Gastrocnemius medialis (tissue), 4 donors: ENCODE results near the gene HSD17B3. TPM values are rescaled to one million over a fixed set of nuclear protein-coding genes. Genes with fewer than 3 reads are reported as not detected.

Experiments used
- ATAC-seq, 2 donors: fragments of 150-250 bp; one replicate each; pipeline ENCODE4 v1.9.1; 2016
- DNase-seq, 2 donors: peaks; one replicate each; pipeline ENCODE4 v3.0.0-alpha.2; 2019
- H3K27ac ChIP-seq, 4 donors: fragments of 200-600 bp; sonication (generic); 1 replicate in 1 of 4; 2 replicates in 3 of 4; pipeline ENCODE4 v1.5.1; 2016 to 2018; ENCODE audit warnings: mild to moderate bottlenecking in 2 of 4, moderate library complexity in 1 of 4
- H3K27me3 ChIP-seq, 3 donors: fragments of 200-600 bp; sonication (generic) in 2 of 3; 1 replicate in 1 of 3; 2 replicates in 2 of 3; pipeline versions ENCODE4 v1.5.1 to v1.6.0; 2016 to 2019; ENCODE audit warnings: mild to moderate bottlenecking in 1 of 3, moderate library complexity in 1 of 3
- H3K36me3 ChIP-seq, 2 donors: fragments of 200-600 bp; sonication (generic) in 1 of 2; one replicate each; pipeline ENCODE4 v1.5.1; 2017 to 2018
- H3K4me1 ChIP-seq, 2 donors: fragments of 200-600 bp; sonication (generic) in 1 of 2; one replicate each; pipeline ENCODE4 v1.5.1; 2016 to 2017; ENCODE audit warnings: mild to moderate bottlenecking in 2 of 2
- H3K4me3 ChIP-seq, 4 donors: fragments of 200-600 bp; sonication (generic) in 3 of 4; 1 replicate in 1 of 4; 2 replicates in 3 of 4; pipeline ENCODE4 v1.5.1; 2016 to 2019; ENCODE audit warnings: mild to moderate bottlenecking in 2 of 4
- H3K9me3 ChIP-seq, 3 donors: fragments of 200-600 bp; sonication (generic) in 2 of 3; 1 replicate in 1 of 3; 2 replicates in 2 of 3; pipeline ENCODE4 v1.5.1; 2016 to 2019
- CTCF ChIP-seq, 5 experiments: fragments of 450-650 bp in 3 of 5; fragments of 200-600 bp in 2 of 5; sonication (generic) in 2 of 5; IDR thresholded peaks in 4 of 5; conservative IDR thresholded peaks in 1 of 5; 1 replicate in 4 of 5; 2 replicates in 1 of 5; pipeline ENCODE4 v1.5.1; 2016 to 2019; ENCODE audit warnings: antibody characterized with exemption in 5 of 5, mild to moderate bottlenecking in 3 of 5, moderate library complexity in 3 of 5
- POLR2A ChIP-seq, 2 donors: fragments of 450-650 bp; IDR thresholded peaks; one replicate each; pipeline ENCODE4 v1.6.1; 2017; ENCODE audit warnings: antibody characterized with exemption in 2 of 2, mild to moderate bottlenecking in 2 of 2, moderate library complexity in 2 of 2
- in situ Hi-C, 4 donors: fragments of 200-750 bp; cut with MboI; loops; one replicate each; pipeline versions ENCODE4 v1.15.0 to v1.8.0; 2017; ENCODE audit warnings: low sequenced_read_pairs in 4 of 4
- intact Hi-C: fragments of 100-400 bp; cut with DNase I; formaldehyde crosslinking; loops from one replicate; pipeline ENCODE4 v1.15.1; 2023; ENCODE audit warnings: low total_unique reads
- total RNA-seq, 4 donors: library from RNA; depleted of rRNA; stranded (reverse); fragments of >200 nt; gene quantifications; one replicate each; pipeline versions ENCODE4 v1.1.0 to v1.2.3, GENCODE V29; 2016

Gene HSD17B3
- total RNA-seq, 4 donors from 2014 or later = not detected

DNA sequence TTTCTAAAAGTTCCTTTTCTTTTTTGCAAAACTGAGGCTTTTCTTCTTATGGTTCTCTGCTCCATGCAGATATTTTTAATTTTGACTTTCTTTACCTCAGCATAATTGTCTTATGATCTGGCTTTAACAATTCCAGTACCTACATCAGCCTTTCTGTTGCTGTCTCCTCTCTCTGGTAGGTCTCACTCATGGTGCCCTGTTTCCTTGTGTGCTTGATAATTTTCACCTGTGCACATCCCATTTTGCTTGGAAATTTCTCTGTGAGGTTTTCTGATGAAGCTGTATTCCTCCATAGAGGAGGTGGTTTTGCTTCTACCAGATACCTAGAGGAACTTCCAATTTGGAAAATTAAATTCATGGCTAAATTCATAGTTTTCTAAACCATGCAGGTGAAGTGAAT is 2.3 kb upstream of the HSD17B3 start:
- DNase-seq (no peak), ATAC-seq (no peak)
- in situ Hi-C loops (no loop called here), intact Hi-C loops (no loop called here)
- no peaks in the 10 kb centered on the region for H3K36me3 ChIP-seq
- H3K27me3 ChIP-seq = no peaks in the 10 kb centered on the region
- TF ChIP-seq CTCF (IDR thresholded peaks at IDR 0.05 in 4 of 5, conservative IDR thresholded peaks at IDR 0.05 in 1 of 5) (no peak), POLR2A (IDR thresholded peaks at IDR 0.05) (no peak)
- H3K4me3 ChIP-seq = no peak overlapping the region
- H3K9me3 ChIP-seq = no peaks in the 10 kb centered on the region
- H3K27ac ChIP-seq = no peak overlapping the region
- H3K4me1 ChIP-seq = no peaks in the 10 kb centered on the region

DNA sequence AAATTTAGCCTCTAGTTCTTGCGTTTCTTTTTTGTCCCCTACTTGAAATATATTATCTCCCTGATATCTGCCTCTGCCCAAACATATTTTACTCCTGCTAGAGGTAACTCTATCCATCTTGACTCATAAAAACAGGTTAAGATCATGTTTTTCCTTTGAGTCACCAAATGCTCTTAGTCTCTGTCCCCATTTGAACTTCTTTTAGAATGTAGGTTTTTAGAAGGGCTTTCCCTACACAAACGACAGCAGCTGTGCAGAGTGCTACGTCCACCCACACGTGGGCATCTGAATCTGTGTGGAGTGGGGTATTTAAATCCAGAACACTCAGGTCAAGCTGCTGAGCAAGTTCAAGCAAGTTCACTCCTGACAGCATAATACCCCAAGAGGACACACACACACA is 2.2 kb downstream of the HSD17B3 start:
- no peak overlapping the region for H3K4me3 ChIP-seq
- in situ Hi-C loops (no loop called here), intact Hi-C loops (no loop called here)
- TF ChIP-seq POLR2A (IDR thresholded peaks at IDR 0.05) = no peak
- TF ChIP-seq CTCF (IDR thresholded peaks at IDR 0.05 in 4 of 5, conservative IDR thresholded peaks at IDR 0.05 in 1 of 5) = no peak
- H3K9me3 ChIP-seq = no peaks in the 10 kb centered on the region
- H3K36me3 ChIP-seq = no peaks in the 10 kb centered on the region
- DNase-seq (no peak), ATAC-seq (no peak)
- H3K4me1 ChIP-seq = no peaks in the 10 kb centered on the region
- no peak overlapping the region for H3K27ac ChIP-seq
- no peaks in the 10 kb centered on the region for H3K27me3 ChIP-seq

- Histone ChIP-seq H3K36me3 (no peaks in the 10 kb centered on the region), H3K9me3 (no peaks in the 10 kb centered on the region), H3K27me3 (no peaks in the 10 kb centered on the region), H3K27ac (no peak overlapping the region), H3K4me3 (no peak overlapping the region), H3K4me1 (no peaks in the 10 kb centered on the region)
- in situ Hi-C loops (no loop called here), intact Hi-C loops (no loop called here)
- DNase-seq (no peak), ATAC-seq (no peak)
- TF ChIP-seq POLR2A (IDR thresholded peaks at IDR 0.05) (no peak), CTCF (IDR thresholded peaks at IDR 0.05 in 4 of 5, conservative IDR thresholded peaks at IDR 0.05 in 1 of 5) (no peak)
These were observed 7.8 kb downstream of the HSD17B3 start for GRCh38 chr9:96294159-96294545.

DNA sequence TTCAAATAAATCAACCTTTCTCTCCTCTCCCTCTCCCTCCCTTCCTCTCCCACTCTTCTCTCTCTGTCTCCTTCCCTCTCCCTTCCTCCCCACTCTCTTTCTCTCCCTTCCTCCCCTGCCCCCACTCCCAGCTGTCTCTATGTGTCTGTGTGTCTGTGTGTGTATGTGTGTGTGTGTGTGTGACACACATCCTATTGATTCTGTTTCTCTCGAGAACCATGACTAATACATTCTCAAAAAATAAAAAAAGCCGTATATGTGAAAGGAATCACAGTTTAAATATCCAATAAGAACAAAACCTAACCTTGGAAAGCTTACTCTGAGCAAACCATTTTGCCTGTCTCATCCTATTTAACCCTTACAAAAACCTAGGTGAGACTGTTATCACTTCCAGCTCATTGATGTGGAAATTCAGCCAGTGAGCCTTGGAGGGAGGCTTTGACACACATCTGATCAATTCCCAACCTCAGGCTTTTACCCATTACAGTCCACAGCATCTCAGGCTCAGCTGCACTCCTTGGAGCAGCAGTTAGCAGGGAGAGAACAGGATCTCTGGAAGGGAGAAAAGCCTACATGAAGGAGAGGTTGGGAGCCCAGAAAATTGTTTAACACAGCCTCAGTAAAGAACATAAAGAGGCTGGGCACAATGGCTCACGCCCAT is 8.3 kb downstream of the HSD17B3 start:
- ATAC-seq (no peak), DNase-seq (no peak)
- no peaks in the 10 kb centered on the region for H3K36me3 ChIP-seq
- intact Hi-C loops (no loop called here), in situ Hi-C loops (no loop called here)
- H3K27me3 ChIP-seq = no peaks in the 10 kb centered on the region
- no peak overlapping the region for H3K27ac ChIP-seq
- H3K4me1 ChIP-seq = no peaks in the 10 kb centered on the region
- no peaks in the 10 kb centered on the region for H3K9me3 ChIP-seq
- H3K4me3 ChIP-seq = no peak overlapping the region
- TF ChIP-seq POLR2A (IDR thresholded peaks at IDR 0.05) (no peak), CTCF (IDR thresholded peaks at IDR 0.05 in 4 of 5, conservative IDR thresholded peaks at IDR 0.05 in 1 of 5) (no peak)

DNA sequence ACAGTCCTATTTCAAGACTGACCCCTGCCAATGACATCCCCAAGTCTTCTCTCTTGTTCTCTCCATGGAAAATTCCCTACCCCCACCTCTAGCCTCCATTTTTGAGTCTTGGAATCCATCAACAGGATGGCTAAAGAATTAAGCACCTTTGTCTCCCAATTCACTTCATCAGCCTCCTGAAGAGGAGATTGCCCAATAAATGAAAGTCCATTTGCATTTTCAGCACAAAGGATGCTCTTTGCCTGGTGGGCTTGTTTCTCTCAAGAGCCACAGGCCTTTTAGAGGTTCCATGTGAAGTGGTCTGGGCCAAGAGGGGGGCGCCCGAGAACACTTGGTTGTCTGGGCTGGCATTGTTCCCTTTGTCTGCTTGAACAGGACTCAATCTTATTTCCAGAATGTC is 12.6 kb downstream of the HSD17B3 start:
- no peak overlapping the region for H3K4me3 ChIP-seq
- DNase-seq (no peak), ATAC-seq (no peak)
- no peak overlapping the region for H3K27ac ChIP-seq
- H3K9me3 ChIP-seq = no peaks in the 10 kb centered on the region
- H3K36me3 ChIP-seq = no peaks in the 10 kb centered on the region
- H3K27me3 ChIP-seq = no peaks in the 10 kb centered on the region
- TF ChIP-seq POLR2A (IDR thresholded peaks at IDR 0.05) = no peak
- H3K4me1 ChIP-seq = no peaks in the 10 kb centered on the region
- intact Hi-C loops (no loop called here), in situ Hi-C loops (no loop called here)
